Hepatocyte (in vitro differentiated cells): ENCODE data around the gene MAP3K5.

Experiments
- CTCF ChIP-seq: fragments of 200-600 bp; sonication (generic); IDR thresholded peaks from 2 replicates; pipeline ENCODE4 v1.5.1; 2016; ENCODE audit warnings: antibody characterized with exemption, mild to moderate bottlenecking; ENCODE audit not compliant: poor library complexity
- EZH2 ChIP-seq: fragments of 200-600 bp; sonication (generic); IDR thresholded peaks from 2 replicates; pipeline ENCODE4 v1.6.1; 2016; ENCODE audit warnings: antibody characterized with exemption, mild to moderate bottlenecking, borderline replicate concordance

- TF ChIP-seq CTCF (no peak), EZH2 (no peak)
Observed at GRCh38 chr6:136747507-136747906, 44.8 kb downstream of the MAP3K5 start.
